PC-3 (cell line): ENCODE results near the gene MED22. TPM values are rescaled to one million over a fixed set of nuclear protein-coding genes. Genes with fewer than 3 reads are reported as not detected.

Experiments
- ATAC-seq: fragments of 200-7000 bp; cut with Tn5 transposase; 2 replicates; pipeline ENCODE4 v1.9.1; 2020; ENCODE audit warnings: mild to moderate bottlenecking, moderate library complexity
- BruUV-seq: library from RNA; stranded (reverse); fragments of 400-500 nt; replicated peaks from 2 replicates; lab custom pipeline; 2021; lab: Mats Ljungman, UMichigan
- CTCF ChIA-PET: fragments of 300-600 bp; sonication (Branson Sonifier 250); formaldehyde crosslinking; loops from one replicate; lab custom pipeline; 2022; ENCODE audit warnings: antibody characterized with exemption; lab: Charles Lee
- POLR2A ChIA-PET: fragments of 300-600 bp; sonication (Branson Sonifier 250); formaldehyde crosslinking; loops from one replicate; lab custom pipeline; 2022; ENCODE audit warnings: antibody characterized with exemption; ENCODE audit not compliant: unreplicated experiment; lab: Charles Lee
- DNase-seq: peaks from one replicate; pipeline ENCODE4 v3.0.0-alpha.2; 2015
- H2AFZ ChIP-seq: fragments of 300-600 bp; sonication (generic); 2 replicates; pipeline ENCODE4 v1.6.0; 2016; ENCODE audit warnings: antibody characterized with exemption, low read length
- H3F3A ChIP-seq: fragments of 300-600 bp; sonication (generic); one replicate; pipeline ENCODE4 v1.6.0; 2017; ENCODE audit warnings: antibody characterized with exemption, low read length, control low read depth, mild to moderate bottlenecking; ENCODE audit not compliant: unreplicated experiment
- H3K27ac ChIP-seq: fragments of 300-600 bp; sonication (generic); 2 replicates; pipeline ENCODE4 v1.5.1; 2016; ENCODE audit warnings: mild to moderate bottlenecking, low read length
- H3K27me3 ChIP-seq: fragments of 300-600 bp; sonication (generic); 2 replicates; pipeline ENCODE4 v1.6.1; 2016; ENCODE audit warnings: low read length, mixed read lengths
- H3K36me3 ChIP-seq: fragments of 300-600 bp; sonication (generic); 2 replicates; pipeline ENCODE4 v1.6.1; 2016; ENCODE audit warnings: low read depth, mixed run types, low read length, mixed read lengths
- H3K4me1 ChIP-seq: fragments of 300-600 bp; sonication (generic); 2 replicates; pipeline ENCODE4 v1.5.1; 2016; ENCODE audit warnings: low read length; ENCODE audit not compliant: insufficient read depth
- H3K4me2 ChIP-seq: fragments of 300-600 bp; sonication (generic); 2 replicates; pipeline ENCODE4 v1.6.0; 2016; ENCODE audit warnings: low read length
- H3K4me3 ChIP-seq: fragments of 300-600 bp; sonication (generic); 2 replicates; pipeline ENCODE4 v1.5.1; 2016; ENCODE audit warnings: mild to moderate bottlenecking, low read length, mixed read lengths
- H3K79me2 ChIP-seq: fragments of 300-600 bp; sonication (generic); 2 replicates; pipeline ENCODE4 v1.6.1; 2017; ENCODE audit warnings: low read length, mixed read lengths
- H3K9ac ChIP-seq: fragments of 300-600 bp; sonication (generic); 2 replicates; pipeline ENCODE4 v1.6.0; 2016; ENCODE audit warnings: mild to moderate bottlenecking, low read length
- H3K9me2 ChIP-seq: fragments of 300-600 bp; sonication (generic); replicated peaks from 2 replicates; pipeline ENCODE4 v1.6.1; 2016; ENCODE audit warnings: mixed run types, low read length, mixed read lengths
- H3K9me3 ChIP-seq: fragments of 300-600 bp; sonication (generic); 2 replicates; pipeline ENCODE4 v1.6.1; 2016; ENCODE audit warnings: low read length, mixed read lengths
- H4K20me1 ChIP-seq: fragments of 300-600 bp; sonication (generic); 2 replicates; pipeline ENCODE4 v1.6.1; 2016; ENCODE audit warnings: low read length, mixed read lengths
- CTCF ChIP-seq: fragments of 300-600 bp; sonication (generic); conservative IDR thresholded peaks from 2 replicates; pipeline ENCODE4 v1.5.1; 2017; ENCODE audit warnings: antibody characterized with exemption, low read depth, mild to moderate bottlenecking, low read length
- EZH2 ChIP-seq: fragments of 300-600 bp; sonication (generic); IDR thresholded peaks from one replicate; pipeline ENCODE4 v1.6.1; 2017; ENCODE audit warnings: antibody characterized with exemption, mild to moderate bottlenecking, low read length; ENCODE audit not compliant: unreplicated experiment
- EZH2phosphoT487 ChIP-seq: fragments of 300-600 bp; sonication (generic); IDR thresholded peaks from 2 replicates; pipeline ENCODE4 v1.6.1; 2018; ENCODE audit warnings: mild to moderate bottlenecking, antibody characterized with exemption, low read length, borderline replicate concordance
- intact Hi-C: fragments of 100-400 bp; cut with micrococcal nuclease; formaldehyde crosslinking; loops from 2 replicates; pipeline ENCODE4 v1.9.0; 2023
- total RNA-seq: library from RNA; depleted of rRNA; stranded (reverse); fragments of >200 nt; gene quantifications from 2 replicates; pipeline ENCODE4 v1.2.3, GENCODE V29; 2014

The MED22 gene
- total RNA-seq, 1 experiment from 2014 or later = 20.5 TPM

DNA sequence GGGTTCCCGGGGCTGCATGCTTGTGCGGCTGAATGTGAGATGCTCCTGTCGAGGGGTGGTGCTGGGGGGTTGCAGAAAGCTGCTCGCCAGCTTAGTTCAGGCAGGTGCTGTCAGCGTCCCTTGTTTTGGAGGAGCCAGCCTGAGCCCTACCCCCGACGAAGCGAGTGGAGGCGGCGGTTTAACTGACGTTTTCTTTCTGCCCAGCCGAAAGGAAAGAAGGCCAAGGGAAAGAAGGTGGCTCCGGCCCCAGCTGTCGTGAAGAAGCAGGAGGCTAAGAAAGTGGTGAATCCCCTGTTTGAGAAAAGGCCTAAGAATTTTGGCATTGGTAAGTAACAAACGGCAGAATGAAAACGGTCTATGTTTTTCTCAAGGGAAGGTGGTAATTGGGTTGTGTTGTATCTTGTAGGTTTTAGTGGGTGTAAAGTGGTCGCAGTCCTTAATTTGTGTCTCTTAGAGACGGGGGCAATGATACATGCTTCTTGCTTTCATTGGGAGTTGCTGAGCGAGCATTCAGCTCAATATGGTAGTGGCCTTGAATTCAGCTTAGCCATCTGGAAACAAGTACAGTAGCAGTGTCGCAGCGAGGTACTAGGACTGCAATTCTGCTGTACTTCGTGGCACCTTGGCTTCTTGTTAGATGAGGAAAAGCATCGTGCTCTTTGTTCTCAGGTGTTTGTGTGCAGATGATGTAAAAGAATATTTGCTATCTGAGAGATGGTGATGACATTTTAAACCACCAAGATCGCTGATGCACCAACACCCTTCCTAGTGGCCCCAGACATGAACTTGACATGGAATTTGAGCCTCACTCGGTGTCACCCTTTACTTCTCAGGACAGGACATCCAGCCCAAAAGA lies 1.0 kb upstream of the MED22 start:
- Histone ChIP-seq H3K27ac (peak overlapping the region; percentile 73), H3K9me2 (no peaks in the 10 kb centered on the region), H3K9me3 (no peaks in the 10 kb centered on the region), H3K4me2 (peak overlapping the region; percentile 93), H3K4me1 (peaks cover 13% of the 10 kb centered on the region), H2AFZ (no peak overlapping the region), H3K79me2 (peaks cover 48% of the 10 kb centered on the region), H3F3A (peaks cover 13% of the 10 kb centered on the region), H4K20me1 (peaks cover 24% of the 10 kb centered on the region), H3K36me3 (peaks cover 41% of the 10 kb centered on the region), H3K27me3 (no peaks in the 10 kb centered on the region), H3K4me3 (peak overlapping the region; percentile 100), H3K9ac (peak overlapping the region; percentile 100)
- ATAC-seq (no peak), DNase-seq (no peak)
- TSS peak; percentile 57 for BruUV-seq
- intact Hi-C loops = no loop called here
- TF ChIP-seq EZH2phosphoT487 = no peak
- no peak for TF ChIP-seq EZH2
- no peak for TF ChIP-seq CTCF
- ChIA-PET CTCF (no interaction called here), POLR2A (interaction anchor here (0.5 kb wide), 1 partner anchor 42 kb away, joined by 3 read pairs; no protein-coding TSS in a partner anchor)

DNA sequence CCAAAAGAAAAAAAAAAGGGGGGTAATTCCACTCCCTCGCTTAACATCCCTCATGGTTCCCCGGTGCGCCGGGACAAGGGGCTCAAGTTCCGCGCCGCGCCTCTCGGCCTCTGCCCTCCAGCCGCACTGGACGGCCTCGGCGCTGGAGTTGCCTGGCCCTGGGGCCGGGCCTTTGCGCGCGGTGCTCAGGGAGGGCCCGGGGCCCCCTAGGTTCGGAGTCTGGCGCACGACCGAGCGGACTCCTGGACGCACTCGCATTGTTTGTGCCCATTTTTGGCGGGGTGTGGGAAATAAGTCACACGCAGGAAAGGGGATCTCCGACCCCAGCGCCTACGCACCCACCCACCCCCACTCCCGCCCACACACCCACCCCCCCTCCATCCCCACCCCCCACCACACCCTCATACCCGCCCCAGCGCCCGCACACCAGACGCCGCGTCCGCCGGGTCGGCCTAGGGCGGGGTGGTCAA lies 381 bp downstream of the MED22 start:
- H3K9ac ChIP-seq = peak overlapping the region; percentile 100
- H3K9me3 ChIP-seq = no peaks in the 10 kb centered on the region
- intact Hi-C loops = no loop called here
- DNase-seq (peak; percentile 18), ATAC-seq (peak; percentile 34)
- no peaks in the 10 kb centered on the region for H3K9me2 ChIP-seq
- H2AFZ ChIP-seq = peak overlapping the region; percentile 63
- H4K20me1 ChIP-seq = peaks cover 24% of the 10 kb centered on the region
- H3K4me3 ChIP-seq = peak overlapping the region; percentile 100
- H3K79me2 ChIP-seq = peaks cover 48% of the 10 kb centered on the region
- peaks cover 6% of the 10 kb centered on the region for H3F3A ChIP-seq
- peaks cover 41% of the 10 kb centered on the region for H3K36me3 ChIP-seq
- ChIA-PET POLR2A (no interaction called here), CTCF (no interaction called here)
- 0 out of 2 replicates have a peak overlapping the region, but pooled peaks have one; percentile 18 for H3K27ac ChIP-seq
- H3K4me2 ChIP-seq = peak overlapping the region; percentile 93
- no peak for TF ChIP-seq CTCF
- TF ChIP-seq EZH2phosphoT487 = no peak
- no peak for TF ChIP-seq EZH2
- H3K4me1 ChIP-seq = peaks cover 13% of the 10 kb centered on the region
- BruUV-seq = no TSS peak
- H3K27me3 ChIP-seq = no peaks in the 10 kb centered on the region
